ENCODE data around the gene DGKA. TPM values are rescaled to one million over a fixed set of nuclear protein-coding genes. Genes with fewer than 3 reads are reported as not detected.

Gene DGKA
- total and polyA plus RNA-seq, 2 of the 13 experiments (the other 11 are each of a cell fraction or from before 2014, with no cell fraction given): 2.4 to 5.4 TPM

DNA sequence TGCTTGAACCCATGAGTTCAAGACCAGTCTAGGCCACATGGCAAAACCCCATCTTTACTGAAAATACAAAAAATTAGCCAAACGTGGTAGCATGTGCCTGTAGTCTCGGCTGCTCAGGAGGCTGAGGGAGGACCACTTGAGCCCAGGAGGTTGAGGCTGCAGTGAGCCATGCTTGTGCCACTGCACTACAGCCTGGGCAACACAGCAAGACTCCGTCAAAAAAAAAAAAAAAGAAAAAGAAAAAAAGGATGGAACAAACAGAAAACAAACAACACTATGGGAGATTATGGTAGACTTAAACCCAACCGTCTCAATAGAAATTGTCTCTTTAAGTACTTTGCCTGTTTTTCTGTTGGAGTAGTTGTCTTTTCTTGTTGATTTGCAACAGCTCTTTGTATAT lies 39.7 kb upstream of the DGKA start (continued):
- TF ChIP-seq, protein P1, sequence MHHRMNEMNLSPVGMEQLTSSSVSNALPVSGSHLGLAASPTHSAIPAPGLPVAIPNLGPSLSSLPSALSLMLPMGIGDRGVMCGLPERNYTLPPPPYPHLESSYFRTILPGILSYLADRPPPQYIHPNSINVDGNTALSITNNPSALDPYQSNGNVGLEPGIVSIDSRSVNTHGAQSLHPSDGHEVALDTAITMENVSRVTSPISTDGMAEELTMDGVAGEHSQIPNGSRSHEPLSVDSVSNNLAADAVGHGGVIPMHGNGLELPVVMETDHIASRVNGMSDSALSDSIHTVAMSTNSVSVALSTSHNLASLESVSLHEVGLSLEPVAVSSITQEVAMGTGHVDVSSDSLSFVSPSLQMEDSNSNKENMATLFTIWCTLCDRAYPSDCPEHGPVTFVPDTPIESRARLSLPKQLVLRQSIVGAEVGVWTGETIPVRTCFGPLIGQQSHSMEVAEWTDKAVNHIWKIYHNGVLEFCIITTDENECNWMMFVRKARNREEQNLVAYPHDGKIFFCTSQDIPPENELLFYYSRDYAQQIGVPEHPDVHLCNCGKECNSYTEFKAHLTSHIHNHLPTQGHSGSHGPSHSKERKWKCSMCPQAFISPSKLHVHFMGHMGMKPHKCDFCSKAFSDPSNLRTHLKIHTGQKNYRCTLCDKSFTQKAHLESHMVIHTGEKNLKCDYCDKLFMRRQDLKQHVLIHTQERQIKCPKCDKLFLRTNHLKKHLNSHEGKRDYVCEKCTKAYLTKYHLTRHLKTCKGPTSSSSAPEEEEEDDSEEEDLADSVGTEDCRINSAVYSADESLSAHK (CRISPR knock-in tag; IDR thresholded peaks at IDR 0.05; ENCODE audit: borderline replicate concordance): no peak
- no peak for TF ChIP-seq RBM22 (optimal IDR thresholded peaks at IDR 0.05; ENCODE audit: low read length)

DNA sequence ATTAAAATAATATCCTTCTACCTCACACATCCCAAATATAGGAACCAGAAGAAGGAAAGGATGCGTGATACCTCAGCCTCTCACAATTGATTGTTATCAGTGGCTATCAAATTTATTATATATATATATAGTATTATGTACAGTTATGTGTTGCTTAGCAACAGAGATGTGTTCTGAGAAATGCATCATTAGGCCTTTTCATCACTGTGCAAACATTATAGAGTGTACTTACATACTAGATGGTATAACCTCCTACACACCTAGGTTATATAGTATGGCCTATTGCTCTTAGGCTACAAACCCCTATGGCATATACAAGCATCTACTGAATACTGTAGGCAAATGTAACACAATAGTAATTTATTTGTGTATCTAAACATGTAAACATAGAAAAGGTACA lies 37.2 kb upstream of the DGKA start:
- no peak for ATAC-seq

More for the DNA sequence above, 37.2 kb upstream of the DGKA start:
- H3K4me1 ChIP-seq (ENCODE audit: insufficient read depth, low read length): peaks cover 5% of the 10 kb centered on the region
- H3K27ac ChIP-seq (ENCODE audit: extremely low read length, insufficient read depth, low read length): no peak overlapping the region
- BruUV-seq (replicated peaks): no TSS peak
- POLR2A ChIA-PET: no interaction called here
- H3K79me2 ChIP-seq (ENCODE audit: insufficient read depth, low read length): no peaks in the 10 kb centered on the region
- no peak overlapping the region for H2AFZ ChIP-seq (ENCODE audit: low read length)
- DNase-seq (ENCODE audit: low spot score) (no peak), FAIRE-seq (no peak)
- in situ Hi-C loops (cut with HindIII; ENCODE audit: extremely low pct_ligation_motif_present, low pct_unique_long_range_greater_than_20kb) (no loop called here), intact Hi-C loops (cut with micrococcal nuclease; ENCODE audit: unreplicated experiment) (no loop called here)
- H4K20me1 ChIP-seq (ENCODE audit: insufficient read depth, low read length): no peaks in the 10 kb centered on the region
- TF ChIP-seq ZNF160 (CRISPR knock-in tag; IDR thresholded peaks at IDR 0.05) (no peak), MTA1 (CRISPR knock-in tag; IDR thresholded peaks at IDR 0.05; ENCODE audit: borderline replicate concordance) (no peak), CAMTA2 (CRISPR knock-in tag; IDR thresholded peaks at IDR 0.05; ENCODE audit: borderline replicate concordance) (no peak), ZNF749 (CRISPR knock-in tag; IDR thresholded peaks at IDR 0.05; ENCODE audit: borderline replicate concordance) (no peak), ZNF816 (CRISPR knock-in tag; IDR thresholded peaks at IDR 0.05; ENCODE audit: borderline replicate concordance) (no peak), HOXA9 (CRISPR knock-in tag; IDR thresholded peaks at IDR 0.05; ENCODE audit: borderline replicate concordance) (no peak), JUN (CRISPR knock-in tag; IDR thresholded peaks at IDR 0.05) (no peak), AKAP8 (CRISPR knock-in tag; IDR thresholded peaks at IDR 0.05) (no peak), PRMT3 (CRISPR knock-in tag; IDR thresholded peaks at IDR 0.05; ENCODE audit: borderline replicate concordance, low read depth) (no peak)
- TF ChIP-seq, protein P2, sequence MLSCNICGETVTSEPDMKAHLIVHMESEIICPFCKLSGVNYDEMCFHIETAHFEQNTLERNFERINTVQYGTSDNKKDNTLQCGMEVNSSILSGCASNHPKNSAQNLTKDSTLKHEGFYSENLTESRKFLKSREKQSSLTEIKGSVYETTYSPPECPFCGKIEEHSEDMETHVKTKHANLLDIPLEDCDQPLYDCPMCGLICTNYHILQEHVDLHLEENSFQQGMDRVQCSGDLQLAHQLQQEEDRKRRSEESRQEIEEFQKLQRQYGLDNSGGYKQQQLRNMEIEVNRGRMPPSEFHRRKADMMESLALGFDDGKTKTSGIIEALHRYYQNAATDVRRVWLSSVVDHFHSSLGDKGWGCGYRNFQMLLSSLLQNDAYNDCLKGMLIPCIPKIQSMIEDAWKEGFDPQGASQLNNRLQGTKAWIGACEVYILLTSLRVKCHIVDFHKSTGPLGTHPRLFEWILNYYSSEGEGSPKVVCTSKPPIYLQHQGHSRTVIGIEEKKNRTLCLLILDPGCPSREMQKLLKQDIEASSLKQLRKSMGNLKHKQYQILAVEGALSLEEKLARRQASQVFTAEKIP (CRISPR knock-in tag; IDR thresholded peaks at IDR 0.05; ENCODE audit: borderline replicate concordance): no peak
- TF ChIP-seq, protein P3, sequence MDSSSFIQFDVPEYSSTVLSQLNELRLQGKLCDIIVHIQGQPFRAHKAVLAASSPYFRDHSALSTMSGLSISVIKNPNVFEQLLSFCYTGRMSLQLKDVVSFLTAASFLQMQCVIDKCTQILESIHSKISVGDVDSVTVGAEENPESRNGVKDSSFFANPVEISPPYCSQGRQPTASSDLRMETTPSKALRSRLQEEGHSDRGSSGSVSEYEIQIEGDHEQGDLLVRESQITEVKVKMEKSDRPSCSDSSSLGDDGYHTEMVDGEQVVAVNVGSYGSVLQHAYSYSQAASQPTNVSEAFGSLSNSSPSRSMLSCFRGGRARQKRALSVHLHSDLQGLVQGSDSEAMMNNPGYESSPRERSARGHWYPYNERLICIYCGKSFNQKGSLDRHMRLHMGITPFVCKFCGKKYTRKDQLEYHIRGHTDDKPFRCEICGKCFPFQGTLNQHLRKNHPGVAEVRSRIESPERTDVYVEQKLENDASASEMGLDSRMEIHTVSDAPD (CRISPR knock-in tag; IDR thresholded peaks at IDR 0.05): no peak
- H3K36me3 ChIP-seq (replicated peaks in 1 of 2; ENCODE audit: control insufficient read depth in 1 of 2, insufficient read depth in 2 of 2, low read length in 2 of 2): no peaks in the 10 kb centered on the region
- H3K4me3 ChIP-seq (replicated peaks in 1 of 3; ENCODE audit: insufficient read depth in 1 of 3, low read depth in 2 of 3, low read length in 3 of 3): no peak overlapping the region
- H3K9ac ChIP-seq (ENCODE audit: insufficient read depth, low read depth, low read length): no peak overlapping the region
- no peaks in the 10 kb centered on the region for H3K9me3 ChIP-seq (ENCODE audit: low read length)
- CTCF ChIA-PET (ENCODE audit: low intra/inter-chr PET ratio, low total read pairs): no interaction called here
- no peak overlapping the region for H3K4me2 ChIP-seq (ENCODE audit: low read depth, low read length)
- no peaks in the 10 kb centered on the region for H3K27me3 ChIP-seq (ENCODE audit: control insufficient read depth in 1 of 2, insufficient read depth in 2 of 2, low read length in 2 of 2)
- 74% methylated on average over 1 of the region's 1 CpG for WGBS (ENCODE audit: low lambda C conversion rate)
